ENCODE results near the gene CYB5D1.
A peak's percentile ranks its signal among the peaks of the same experiment; 100 is the strongest.

Gene CYB5D1

DNA sequence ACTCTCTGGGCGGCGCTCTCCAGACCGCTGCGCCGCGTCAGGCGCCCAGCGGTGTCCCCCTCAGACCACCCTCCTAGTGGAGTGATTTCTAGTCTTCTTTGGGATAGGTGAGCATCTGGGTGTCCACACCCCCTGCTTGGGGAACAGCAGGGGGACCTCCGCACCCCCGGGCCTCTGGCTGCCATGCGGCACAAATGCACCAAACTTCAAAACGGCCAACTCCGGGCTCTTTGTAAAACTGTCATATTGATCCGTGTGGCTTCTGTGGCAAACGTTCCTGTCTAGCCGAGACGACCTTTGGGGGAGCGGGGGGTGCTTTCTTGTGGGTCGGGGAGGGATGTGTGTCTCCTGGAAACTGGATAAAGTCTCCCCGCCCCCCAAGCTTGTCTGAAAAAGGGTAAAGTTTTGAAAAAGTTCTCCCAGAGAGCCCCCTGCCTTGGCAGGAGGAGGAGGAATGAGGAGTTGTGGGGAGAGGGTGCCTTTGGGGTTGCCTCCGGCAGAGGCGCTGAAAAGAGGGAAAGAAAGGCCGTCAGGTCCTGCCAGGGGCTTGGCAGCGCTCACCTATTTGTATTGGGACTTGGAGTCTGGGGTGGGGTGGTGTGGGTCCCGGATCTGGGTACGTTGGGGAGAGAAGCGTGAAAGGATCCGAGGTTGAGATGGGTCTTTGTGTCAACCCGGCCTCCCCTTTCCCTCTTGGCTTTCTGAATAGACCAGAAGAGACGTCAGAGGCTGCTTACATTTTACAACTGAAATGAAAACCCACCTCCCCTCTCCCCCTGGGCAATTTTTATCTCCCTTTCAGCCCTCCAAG is 28.6 kb downstream of the CYB5D1 start:
- ATAC-seq (peak; percentile 7), DNase-seq (peak; percentile 73)

DNA sequence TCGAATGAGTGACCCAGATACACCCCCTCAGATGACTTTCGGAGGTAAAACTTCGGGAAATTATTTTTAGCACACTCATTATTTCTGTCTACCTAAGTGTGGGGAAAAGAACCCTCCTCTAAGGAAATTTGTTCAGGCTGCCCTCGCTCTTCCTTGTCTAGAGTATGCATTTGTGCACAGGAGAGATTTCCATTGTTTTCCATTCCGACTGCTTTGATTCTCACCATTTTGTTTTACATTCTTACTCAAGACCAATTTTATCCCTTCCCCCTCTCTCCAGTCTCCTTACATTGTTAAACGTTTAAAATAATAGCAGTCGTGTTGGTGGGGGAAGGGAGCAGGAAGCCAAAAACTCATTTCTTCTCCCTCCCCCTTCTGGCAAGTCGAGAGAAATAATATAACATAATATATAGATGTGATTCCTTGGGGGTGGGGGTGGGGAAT is 29.3 kb downstream of the CYB5D1 start:
- no peak for ATAC-seq
- no peak for DNase-seq

DNA sequence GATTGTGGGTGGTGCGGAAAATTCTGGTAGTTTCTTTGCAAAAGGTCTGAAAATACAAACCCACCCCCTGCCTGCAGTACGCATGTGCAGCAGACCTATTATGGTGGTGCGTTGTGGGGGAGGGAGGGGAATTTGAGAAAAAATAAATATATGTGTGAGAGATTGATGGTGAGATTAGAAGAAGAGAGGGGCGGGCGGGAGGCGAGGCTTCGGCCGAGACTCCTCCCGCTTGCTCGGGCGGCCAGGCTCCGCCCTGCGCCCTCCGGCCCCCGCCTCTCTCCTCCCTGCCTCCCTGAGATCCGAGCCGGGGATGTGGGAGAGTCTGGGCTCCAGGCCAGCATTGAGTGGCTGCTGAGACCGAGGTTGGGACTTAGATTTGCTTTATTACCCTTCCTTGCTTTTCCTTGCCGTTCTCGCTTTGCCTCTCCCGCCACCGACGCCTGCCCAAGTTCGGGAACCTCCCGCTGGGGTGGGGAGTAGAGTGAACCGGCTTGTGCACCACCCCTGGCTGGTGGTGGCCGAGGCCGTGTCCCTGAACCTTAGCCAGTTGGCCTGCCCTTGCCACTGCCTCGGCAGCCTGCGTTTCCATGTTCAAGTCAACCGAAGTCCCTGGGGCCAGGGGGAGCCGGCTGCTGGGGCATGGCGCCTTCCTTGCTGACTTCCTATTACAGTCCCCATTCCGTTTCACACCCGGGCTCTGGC is 29.8 kb downstream of the CYB5D1 start:
- ATAC-seq = peak; percentile 74
- DNase-seq = peak; percentile 85

DNA sequence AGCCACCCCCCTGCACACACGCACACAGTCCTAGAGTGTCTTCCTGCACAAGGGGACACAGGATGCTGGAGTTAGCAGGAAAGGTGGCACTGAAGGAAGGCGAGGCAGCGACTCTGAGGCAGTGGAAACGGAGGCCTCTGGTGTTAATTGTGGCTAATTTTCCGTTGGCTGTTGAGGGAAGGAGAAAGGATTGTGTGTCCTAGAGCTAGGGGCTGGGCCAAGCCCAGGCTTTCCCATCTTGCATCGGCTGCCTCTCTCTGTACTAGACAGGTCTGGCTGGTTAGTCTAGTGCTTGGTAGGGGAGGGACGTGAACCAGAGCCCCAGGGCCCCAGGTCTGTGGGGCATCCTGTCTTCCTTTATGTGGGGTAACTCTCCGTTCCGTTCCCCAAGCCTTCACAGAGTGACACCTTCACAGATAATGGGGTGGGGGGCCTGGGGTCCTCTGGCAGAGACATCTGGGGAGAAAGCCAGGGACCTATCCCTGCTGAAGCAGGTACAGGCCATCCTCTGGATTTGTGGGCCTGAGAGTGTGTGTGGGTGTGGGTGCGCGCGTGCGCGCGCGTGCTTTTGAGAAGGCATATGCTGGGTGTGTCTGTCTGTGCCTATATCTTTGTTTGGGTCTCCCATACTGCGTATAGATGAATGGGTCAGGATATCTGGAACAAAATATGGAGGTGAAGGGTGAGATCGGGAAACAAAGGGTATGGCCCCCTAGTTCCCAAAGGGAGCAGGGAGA is 30.5 kb downstream of the CYB5D1 start, which contains the start of gene CHD3:
Gene CHD3 (plus strand): TSS at position 606 of the 737 bp plus-strand sequence. CDS start 212 bp downstream, outside the sequence.
- peak; percentile 20 for ATAC-seq
- peak; percentile 66 for DNase-seq

DNA sequence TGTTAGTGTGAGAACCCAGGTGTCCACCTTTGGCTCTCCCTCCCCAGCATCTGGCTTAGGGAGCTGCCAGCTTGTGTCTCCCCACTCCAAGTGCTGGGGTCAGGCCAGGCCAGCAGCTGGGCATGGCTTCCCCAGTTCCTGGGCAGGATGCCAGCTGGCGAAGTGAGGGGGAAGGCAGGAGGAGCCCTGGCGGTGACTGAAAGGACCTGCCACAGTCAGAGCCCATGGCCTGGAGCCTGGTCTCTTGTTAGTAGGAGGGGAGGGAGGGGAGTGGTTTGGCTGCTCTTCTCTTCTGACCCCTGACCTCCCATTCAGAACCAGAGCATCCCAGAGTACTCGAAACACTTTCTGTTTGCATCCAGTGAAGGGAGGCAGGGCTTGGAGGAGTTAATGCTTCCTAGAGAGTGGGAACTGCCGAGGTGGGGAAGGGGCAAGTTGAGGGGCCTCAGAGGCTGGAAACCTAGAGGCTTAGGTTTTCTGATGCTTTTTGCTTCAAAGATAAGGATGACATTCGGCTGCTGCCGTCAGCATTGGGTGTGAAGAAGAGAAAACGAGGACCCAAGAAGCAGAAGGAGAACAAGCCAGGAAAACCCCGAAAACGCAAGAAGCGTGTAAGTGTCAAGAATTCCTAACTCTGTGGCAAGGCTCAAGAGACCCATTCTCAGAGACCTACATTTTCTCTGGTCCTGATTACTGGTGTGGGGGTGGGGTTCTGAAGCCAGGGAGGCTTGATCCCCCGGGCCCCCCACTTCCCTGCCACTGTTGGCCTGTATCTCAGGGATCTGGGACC is 31.6 kb downstream of the CYB5D1 start:
- ATAC-seq = no peak

DNA sequence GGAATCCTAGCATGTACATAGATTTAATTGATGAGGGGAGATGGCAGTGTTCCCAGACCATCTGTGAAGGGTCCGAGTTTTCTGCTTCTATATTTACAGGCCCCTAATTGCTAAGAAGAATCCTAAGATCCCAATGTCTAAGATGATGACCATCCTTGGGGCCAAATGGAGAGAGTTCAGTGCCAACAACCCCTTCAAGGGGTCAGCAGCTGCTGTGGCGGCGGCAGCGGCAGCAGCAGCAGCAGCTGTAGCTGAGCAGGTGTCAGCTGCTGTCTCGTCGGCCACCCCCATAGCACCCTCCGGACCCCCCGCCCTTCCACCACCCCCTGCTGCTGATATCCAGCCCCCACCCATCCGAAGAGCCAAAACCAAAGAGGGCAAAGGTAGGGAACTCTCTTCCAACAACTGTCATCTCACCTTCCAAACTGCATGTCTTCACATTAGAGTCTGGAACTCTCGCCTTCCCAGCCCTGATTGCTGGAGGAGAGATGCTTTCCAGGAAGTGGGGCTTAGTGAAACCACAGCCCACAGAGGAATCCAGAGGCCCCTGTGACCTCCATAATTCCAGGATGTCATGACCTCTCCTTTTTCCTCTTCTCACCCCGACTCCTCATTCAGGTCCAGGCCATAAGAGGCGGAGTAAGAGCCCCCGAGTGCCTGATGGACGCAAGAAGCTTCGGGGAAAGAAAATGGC is 35.5 kb downstream of the CYB5D1 start:
- ATAC-seq = no peak
- no peak for DNase-seq

More for the DNA sequence above, 31.6 kb downstream of the CYB5D1 start:
- peak; percentile 62 for DNase-seq

DNA sequence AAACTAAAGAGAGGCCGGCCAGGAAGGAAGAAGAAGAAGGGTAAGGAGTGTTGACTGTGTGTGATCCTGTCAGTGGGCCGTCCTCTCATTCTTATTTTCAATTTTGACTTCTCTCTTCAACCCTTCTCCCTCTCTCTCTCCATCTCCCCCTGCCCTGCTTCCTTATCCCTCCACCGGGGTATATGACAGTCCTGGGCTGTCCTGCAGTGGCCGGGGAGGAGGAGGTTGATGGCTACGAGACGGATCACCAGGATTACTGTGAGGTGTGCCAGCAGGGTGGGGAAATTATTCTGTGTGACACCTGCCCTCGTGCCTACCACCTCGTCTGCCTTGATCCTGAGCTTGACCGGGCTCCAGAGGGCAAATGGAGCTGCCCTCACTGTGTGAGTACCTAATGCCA is 36.4 kb downstream of the CYB5D1 start:
- DNase-seq (no peak), ATAC-seq (no peak)

DNA sequence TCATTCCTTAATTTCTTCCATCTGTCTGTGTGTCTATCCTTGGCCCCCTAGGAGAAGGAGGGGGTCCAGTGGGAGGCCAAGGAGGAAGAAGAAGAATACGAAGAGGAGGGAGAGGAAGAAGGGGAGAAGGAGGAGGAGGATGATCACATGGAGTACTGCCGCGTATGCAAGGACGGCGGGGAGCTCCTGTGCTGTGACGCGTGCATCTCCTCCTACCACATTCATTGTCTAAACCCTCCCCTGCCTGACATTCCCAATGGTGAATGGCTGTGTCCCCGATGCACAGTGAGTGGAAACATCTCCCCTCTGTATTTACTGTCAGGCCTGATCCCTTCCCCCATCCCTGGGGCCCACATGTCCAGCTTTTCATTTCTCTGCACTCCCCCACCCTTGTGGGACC is 37.1 kb downstream of the CYB5D1 start:
- ATAC-seq (no peak), DNase-seq (no peak)

DNA sequence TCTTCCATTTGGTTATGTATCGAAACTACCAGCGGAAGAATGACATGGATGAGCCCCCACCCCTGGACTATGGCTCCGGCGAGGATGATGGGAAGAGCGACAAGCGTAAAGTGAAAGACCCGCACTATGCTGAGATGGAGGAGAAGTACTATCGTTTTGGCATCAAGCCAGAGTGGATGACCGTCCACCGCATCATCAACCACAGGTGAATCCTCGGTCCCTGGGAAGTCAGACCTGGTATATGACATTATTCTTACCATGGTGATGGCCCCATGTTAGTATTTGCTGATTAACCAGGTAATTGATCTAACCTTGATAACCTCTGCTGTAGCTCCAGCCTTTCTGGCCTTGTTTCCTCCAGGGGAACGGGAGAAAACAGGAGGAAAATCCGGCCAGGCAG is 39.3 kb downstream of the CYB5D1 start:
- DNase-seq (no peak), ATAC-seq (no peak)

DNA sequence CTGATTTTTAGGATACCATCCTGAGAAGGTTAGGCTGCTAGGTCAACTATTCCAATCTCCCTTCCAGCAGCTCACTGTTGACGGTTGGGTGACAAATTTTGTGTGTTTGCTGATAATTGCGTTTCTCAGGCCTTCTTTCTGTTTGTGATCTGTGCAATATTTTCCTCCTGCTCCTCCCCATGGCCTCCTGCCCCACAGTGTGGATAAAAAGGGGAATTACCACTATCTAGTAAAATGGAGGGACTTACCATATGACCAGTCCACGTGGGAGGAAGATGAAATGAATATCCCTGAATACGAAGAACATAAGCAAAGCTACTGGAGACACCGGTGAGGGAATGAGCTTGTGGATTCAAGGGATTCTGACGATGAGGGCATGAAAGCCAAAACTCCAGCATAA is 40.0 kb downstream of the CYB5D1 start:
- peak; percentile 73 for ATAC-seq
- no peak for DNase-seq

DNA sequence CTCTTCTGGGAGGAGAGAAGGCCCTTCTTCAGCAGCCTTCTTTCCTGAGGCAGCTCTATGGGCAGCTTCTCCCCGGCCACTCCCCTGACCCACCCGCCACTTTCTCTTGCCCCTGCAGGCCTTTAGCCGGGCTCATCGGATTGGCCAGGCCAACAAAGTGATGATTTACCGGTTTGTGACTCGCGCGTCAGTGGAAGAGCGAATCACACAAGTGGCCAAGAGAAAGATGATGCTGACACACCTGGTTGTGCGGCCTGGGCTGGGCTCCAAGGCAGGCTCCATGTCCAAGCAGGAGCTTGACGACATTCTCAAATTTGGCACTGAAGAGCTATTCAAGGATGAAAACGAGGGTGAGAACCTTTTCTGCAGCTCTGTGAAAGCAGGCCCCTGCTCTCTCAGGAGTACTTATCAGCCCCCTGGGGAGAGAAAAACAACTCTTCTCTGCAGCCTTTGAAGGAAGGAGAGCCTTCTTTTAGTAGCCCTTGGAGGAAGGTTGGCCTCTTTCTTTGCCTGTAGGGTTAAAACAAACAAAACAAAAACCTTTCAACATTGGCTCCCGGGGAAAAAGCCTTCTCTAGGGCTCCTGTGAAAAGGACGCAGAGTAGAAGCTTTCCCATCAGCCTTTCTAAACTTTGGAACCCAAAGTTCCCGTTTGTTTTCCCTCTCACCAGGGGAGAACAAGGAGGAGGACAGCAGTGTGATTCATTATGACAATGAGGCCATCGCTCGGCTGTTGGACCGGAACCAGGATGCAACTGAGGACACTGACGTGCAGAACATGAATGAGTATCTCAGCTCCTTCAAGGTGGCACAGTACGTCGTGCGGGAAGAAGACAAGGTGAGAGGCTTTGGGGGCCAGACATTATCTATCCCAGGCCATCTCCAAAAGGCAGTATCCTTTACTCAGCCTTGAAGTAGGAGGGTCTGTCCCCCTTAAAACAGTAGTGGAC is 45.6 kb downstream of the CYB5D1 start:
- no peak for ATAC-seq

DNA sequence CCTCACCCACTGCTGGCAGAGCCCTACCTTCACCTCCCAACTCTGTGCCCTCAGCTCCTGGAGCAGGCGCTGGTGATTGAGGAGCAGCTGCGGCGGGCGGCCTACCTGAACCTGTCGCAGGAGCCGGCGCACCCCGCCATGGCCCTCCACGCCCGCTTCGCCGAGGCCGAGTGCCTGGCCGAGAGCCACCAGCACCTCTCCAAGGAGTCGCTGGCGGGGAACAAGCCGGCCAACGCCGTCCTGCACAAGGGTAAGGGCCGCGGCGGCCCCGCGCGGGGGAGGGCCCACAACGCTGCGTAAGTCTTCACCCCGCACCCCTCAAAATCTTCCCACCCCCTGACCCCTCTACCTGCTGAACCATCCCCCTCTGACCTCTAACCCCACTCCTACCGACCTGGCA is 51.3 kb downstream of the CYB5D1 start:
- ATAC-seq (no peak), DNase-seq (no peak)

More for the DNA sequence above, 45.6 kb downstream of the CYB5D1 start:
- no peak for DNase-seq

DNA sequence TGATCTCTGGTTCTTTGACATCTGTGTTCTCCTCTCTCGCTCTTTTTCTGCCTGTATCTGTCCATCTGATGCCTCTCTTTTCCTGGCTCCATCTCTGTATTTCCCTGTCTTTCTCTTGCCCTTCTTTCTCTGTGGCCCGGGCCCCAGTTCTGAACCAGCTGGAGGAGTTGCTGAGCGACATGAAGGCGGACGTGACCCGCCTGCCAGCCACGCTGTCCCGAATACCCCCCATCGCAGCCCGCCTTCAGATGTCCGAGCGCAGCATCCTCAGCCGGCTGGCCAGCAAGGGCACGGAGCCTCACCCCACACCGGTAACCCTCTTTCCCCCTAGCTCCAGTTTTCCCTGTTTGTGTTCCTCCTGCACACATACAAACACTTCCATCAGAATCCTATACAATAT is 52.5 kb downstream of the CYB5D1 start:
- DNase-seq (no peak), ATAC-seq (no peak)

DNA sequence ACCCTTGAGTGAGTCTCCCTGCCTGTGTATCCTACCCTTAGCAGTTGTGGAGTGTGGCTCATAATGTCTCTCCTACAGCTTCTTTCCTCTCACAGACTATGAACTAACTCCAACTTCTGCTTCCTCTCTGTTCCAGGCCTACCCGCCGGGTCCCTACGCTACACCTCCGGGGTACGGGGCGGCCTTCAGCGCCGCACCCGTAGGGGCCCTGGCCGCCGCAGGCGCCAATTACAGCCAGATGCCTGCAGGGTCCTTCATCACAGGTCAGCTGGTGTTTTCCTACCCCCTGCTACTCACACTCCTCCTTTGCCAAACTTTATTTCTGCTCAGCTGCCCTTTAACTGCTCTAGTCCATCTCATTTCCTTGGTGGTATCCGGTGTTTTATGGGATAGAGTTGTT is 52.9 kb downstream of the CYB5D1 start:
- DNase-seq = no peak
- ATAC-seq = no peak

DNA sequence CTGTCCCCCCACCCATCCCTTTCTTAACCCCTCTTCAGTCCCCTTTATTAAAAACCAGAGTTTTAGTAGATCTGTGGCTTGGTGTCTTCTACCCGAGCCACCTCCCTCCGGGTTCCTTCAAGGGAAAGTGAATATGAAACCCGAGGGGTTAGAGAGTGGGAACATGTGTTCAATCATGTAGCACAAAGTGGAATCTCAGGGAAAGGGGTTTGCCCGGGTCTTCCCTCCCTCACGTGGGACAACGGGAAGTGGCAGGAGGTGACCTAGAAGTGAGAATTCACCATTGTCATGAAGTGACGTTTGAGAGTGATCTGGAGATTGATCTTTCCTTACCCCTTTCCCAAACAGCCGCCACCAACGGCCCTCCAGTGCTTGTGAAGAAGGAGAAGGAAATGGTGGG is 53.3 kb downstream of the CYB5D1 start:
- DNase-seq (no peak), ATAC-seq (no peak)

Data from stimulated activated naive CD8-positive, alpha-beta T cell treated with anti-CD3 and anti-CD28 coated beads, Interleukin-15, Interleukin-2, amounts not matched to agents 100 U/mL and 50 U/mL, for 24 hours (primary cell).